K562 (cell line): Measurements from ENCODE around the gene SLC35E1. TPM values are rescaled to one million over a fixed set of nuclear protein-coding genes. Genes with fewer than 3 reads are reported as not detected.
A peak's percentile ranks its signal among the peaks of the same experiment; 100 is the strongest.

ENCODE experiments used
- ATAC-seq: fragments of 200-7000 bp; cut with Tn5 transposase; 3 replicates; pipeline ENCODE4 v1.9.1; 2020; ENCODE audit warnings: moderate library complexity
- BruUV-seq: library from RNA; stranded (reverse); fragments of 400-500 nt; replicated peaks from 2 replicates; lab custom pipeline; 2021; lab: Mats Ljungman, UMichigan
- CTCF ChIA-PET: fragments of 300-600 bp; formaldehyde crosslinking; extraction: SDS; loops from one replicate; lab custom pipeline; 2021; ENCODE audit warnings: low intra/inter-chr PET ratio; lab: Yijun Ruan, JAX
- POLR2A ChIA-PET: fragments of 300-600, 350-650 bp; sonication (Branson Sonifier 250); formaldehyde crosslinking; extraction: SDS; loops from one replicate; lab custom pipeline; 2021; ENCODE audit warnings: antibody characterized with exemption, inconsistent platforms; lab: Yijun Ruan, JAX
- DNase-seq, 4 experiments: peaks; one replicate each; pipeline versions ENCODE4 v3.0.0 to v3.0.0-alpha.2; 2011 to 2018; ENCODE audit warnings: low spot score in 3 of 4, mixed read lengths in 3 of 4; ENCODE audit errors: extremely low read depth in 1 of 4
- FAIRE-seq: peaks from 2 replicates; lab custom pipeline; 2011; peaks lifted over from hg19 to GRCh38; lab: Jason Lieb, UNC
- H2AFZ ChIP-seq: 2 replicates; pipeline ENCODE4 v1.6.0; 2011; ENCODE audit warnings: low read depth, low read length, control low read depth, inconsistent platforms
- H3K27ac ChIP-seq: fragments of 200-600 bp; 3 replicates; pipeline ENCODE4 v1.8.0; 2011; ENCODE audit warnings: low read depth, mild to moderate bottlenecking, control low read depth, inconsistent platforms, low read length, moderate library complexity, mixed read lengths; ENCODE audit errors: extremely low read depth
- H3K27me3 ChIP-seq, 2 experiments: fragments of 300-600 bp in 1 of 2; 2 replicates in 1 of 2; 3 replicates in 1 of 2; pipeline versions ENCODE4 v1.6.0 to v1.8.0; 2011; ENCODE audit warnings: inconsistent platforms in 2 of 2, low read length in 2 of 2, mild to moderate bottlenecking in 1 of 2, mixed read lengths in 1 of 2, moderate library complexity in 1 of 2; ENCODE audit not compliant: control insufficient read depth in 2 of 2, insufficient read depth in 2 of 2
- H3K36me3 ChIP-seq: fragments of 300-600 bp; 3 replicates; pipeline ENCODE4 v1.8.0; 2011; ENCODE audit warnings: mild to moderate bottlenecking, low read length, inconsistent platforms; ENCODE audit not compliant: control insufficient read depth, insufficient read depth
- H3K4me1 ChIP-seq, 2 experiments: fragments of 200-600 bp in 1 of 2; replicated peaks in 1 of 2; 2 replicates in 1 of 2; 3 replicates in 1 of 2; pipeline versions ENCODE4 v1.5.1 to v1.8.0; 2011; ENCODE audit warnings: inconsistent platforms in 2 of 2, low read length in 2 of 2, mild to moderate bottlenecking in 1 of 2, mixed read lengths in 1 of 2, moderate library complexity in 1 of 2; ENCODE audit not compliant: control insufficient read depth in 2 of 2, insufficient read depth in 2 of 2
- H3K4me2 ChIP-seq: 2 replicates; pipeline ENCODE4 v1.6.1; 2011; ENCODE audit warnings: low read length, control low read depth, inconsistent platforms, mixed read lengths; ENCODE audit not compliant: insufficient read depth
- H3K4me3 ChIP-seq: fragments of 200-600 bp; sonication (generic), shearing (Covaris generic); 2 replicates; pipeline ENCODE4 v1.5.1; 2016; ENCODE audit warnings: control low read depth, inconsistent platforms
- H3K79me2 ChIP-seq: fragments of 200-600 bp; 3 replicates; pipeline ENCODE4 v1.8.0; 2011; ENCODE audit warnings: low read length, inconsistent platforms; ENCODE audit not compliant: control insufficient read depth, insufficient read depth
- H3K9ac ChIP-seq, 2 experiments: 2 replicates each; pipeline versions ENCODE4 v1.6.0 to v1.6.1; 2011; ENCODE audit warnings: low read depth in 2 of 2, low read length in 2 of 2, control low read depth in 1 of 2, inconsistent platforms in 1 of 2, mild to moderate bottlenecking in 1 of 2, mixed read lengths in 1 of 2; ENCODE audit not compliant: insufficient read depth in 1 of 2
- H3K9me1 ChIP-seq: one replicate; pipeline ENCODE4 v1.6.0; 2011; ENCODE audit warnings: inconsistent platforms, mild to moderate bottlenecking, low read length, moderate library complexity; ENCODE audit not compliant: control insufficient read depth, insufficient read depth
- H3K9me3 ChIP-seq: replicated peaks from 2 replicates; pipeline ENCODE4 v1.5.1; 2011; ENCODE audit warnings: low read depth, low read length, inconsistent platforms; ENCODE audit not compliant: control insufficient read depth, insufficient read depth
- H4K20me1 ChIP-seq: replicated peaks from 2 replicates; pipeline ENCODE4 v1.6.1; 2011; ENCODE audit warnings: low read length, inconsistent platforms, mixed read lengths; ENCODE audit not compliant: control insufficient read depth, insufficient read depth
- ELF4 ChIP-seq: fragments of 450-650 bp; formaldehyde crosslinking; IDR thresholded peaks from 2 replicates; pipeline ENCODE4 v1.4.0; 2022; ENCODE audit warnings: missing genetic modification characterization
- MAFK ChIP-seq: IDR thresholded peaks from 2 replicates; pipeline ENCODE4 v1.6.1; 2011; ENCODE audit warnings: low read length, improper control_type of control experiment
- NUFIP1 ChIP-seq: fragments of 450-650 bp; IDR thresholded peaks from 2 replicates; pipeline ENCODE4 v1.6.1; 2018; ENCODE audit not compliant: partially characterized antibody
- POLR2G ChIP-seq: fragments of 200-400 bp; formaldehyde crosslinking; IDR thresholded peaks from 2 replicates; pipeline ENCODE4 v1.6.1; 2017; ENCODE audit warnings: low read depth, mild to moderate bottlenecking, antibody characterized with exemption, low read length, moderate library complexity
- RAD21 ChIP-seq, 2 experiments: fragments of 250-450 bp in 1 of 2; fragments of 450-650 bp in 1 of 2; sonication (Bioruptor Pico) in 1 of 2; formaldehyde crosslinking in 1 of 2; IDR thresholded peaks in 1 of 2; conservative IDR thresholded peaks in 1 of 2; 2 replicates each; pipeline versions ENCODE4 v1.4.0 to v1.8.0; 2020 to 2022; ENCODE audit warnings: mild to moderate bottlenecking in 2 of 2, moderate library complexity in 1 of 2
- RBFOX2 ChIP-seq: fragments of 200-400 bp; formaldehyde crosslinking; IDR thresholded peaks from 2 replicates; pipeline ENCODE4 v1.6.1; 2017; ENCODE audit warnings: low read depth, mild to moderate bottlenecking, low read length, moderate library complexity
- SMAD3 ChIP-seq: fragments of 450-650 bp; formaldehyde crosslinking; conservative IDR thresholded peaks from 2 replicates; pipeline ENCODE4 v1.4.0; 2020; ENCODE audit warnings: mild to moderate bottlenecking
- YBX1 ChIP-seq: fragments of 450-650 bp; IDR thresholded peaks from 2 replicates; pipeline ENCODE4 v1.7.1; 2016; ENCODE audit warnings: mild to moderate bottlenecking
- WGBS: fragments of 100-300 bp; shearing (Covaris generic); methylation state at CpG from one replicate; pipeline ENCODE4 v1.1.6; 2016; ENCODE audit warnings: low coverage, mixed read lengths; ENCODE audit not compliant: insufficient coverage; ENCODE audit errors: missing lambda C conversion rate; 5-methylcytosine and 5-hydroxymethylcytosine counted together
- in situ Hi-C: fragments of 300-500 bp; cut with MboI; formaldehyde crosslinking; loops from 4 replicates; pipeline ENCODE4 v1.15.0; 2018; ENCODE audit warnings: inconsistent platforms, mixed read lengths
- intact Hi-C: fragments of 100-400 bp; cut with micrococcal nuclease; formaldehyde crosslinking; loops from 2 replicates; pipeline ENCODE4 v1.14.2; 2022
- polyA plus RNA-seq, 8 experiments: library from polyadenylated mRNA; depleted of rRNA in 4 of 8; stranded (reverse) in 5 of 8; unstranded in 3 of 8; fragments of >200 nt; fragmentation: Nextera tagmentation in 2 of 8; fragmentation: Illumina TruSeq in 1 of 8; extraction: Ambion mirVana in 2 of 8; extraction: Trizol in 1 of 8; gene quantifications; 2 replicates each; pipeline versions ENCODE4 v1.2.1 to v1.2.3, GENCODE V29; 2011 to 2014; ENCODE audit warnings: inconsistent platforms in 1 of 8, missing spikeins in 1 of 8
- total RNA-seq, 7 experiments: library from RNA; depleted of rRNA in 6 of 7; stranded (reverse); fragments of >200 nt in 6 of 7; fragmentation: Illumina TruSeq in 2 of 7; extraction: Trizol in 2 of 7; gene quantifications; 2 replicates each; pipeline versions ENCODE4 v1.2.1 to v1.2.3, GENCODE V29; 2011 to 2021; ENCODE audit warnings: low replicate concordance in 1 of 7
- TF ChIP-seq, protein P1 (sequence below): fragments of 450-650 bp; formaldehyde crosslinking; IDR thresholded peaks from 2 replicates; pipeline ENCODE4 v1.4.0; 2020; ENCODE audit warnings: mild to moderate bottlenecking, mixed read lengths
- TF ChIP-seq, protein P2 (sequence below): fragments of 250-450 bp; sonication (Bioruptor Pico); IDR thresholded peaks from 2 replicates; pipeline ENCODE4 v1.5.0; 2021

SLC35E1 gene
- total and polyA plus RNA-seq, 9 of the 15 experiments (the other 6 are each of a cell fraction or from before 2014, with no cell fraction given), result 15.0 to 40.1 (median 25.7) TPM

- H3K79me2 ChIP-seq, result no peaks in the 10 kb centered on the region
- H3K27me3 ChIP-seq, result no peaks in the 10 kb centered on the region
- no peaks in the 10 kb centered on the region for H3K9me3 ChIP-seq
- H3K4me1 ChIP-seq, result peaks cover 0 to 14% of the 10 kb centered on the region in 2 experiments; a peak in 1 of 5 replicates
- peak in 1 of 4 experiments; percentile 3 for DNase-seq
- POLR2A ChIA-PET, result interaction anchor here (0.5 to 1.7 kb wide), 5 partner anchors 9 to 1047 kb away, joined by 3 to 4 read pairs (median 4); no protein-coding TSS in a partner anchor
- H3K36me3 ChIP-seq, result peaks cover 62% of the 10 kb centered on the region
- no peaks in the 10 kb centered on the region for H3K9me1 ChIP-seq
- CTCF ChIA-PET, result no interaction called here
- H3K9ac ChIP-seq, result no peak overlapping the region
- 90% methylated on average over 16 of the region's 24 CpGs for WGBS
- no peak overlapping the region for H3K4me3 ChIP-seq
- FAIRE-seq, result no peak
- in situ Hi-C loops (no loop called here), intact Hi-C loops (no loop called here)
- no peak overlapping the region for H3K27ac ChIP-seq
- no peak overlapping the region for H2AFZ ChIP-seq
- no peak overlapping the region for H3K4me2 ChIP-seq
- no TSS peak for BruUV-seq
- ATAC-seq, result no peak
- no peak for TF ChIP-seq YBX1
- TF ChIP-seq ELF4 (CRISPR knock-in tag), result no peak
- TF ChIP-seq NUFIP1, result no peak
- TF ChIP-seq RAD21 (CRISPR knock-in tag; conservative IDR thresholded peaks at IDR 0.05 in 1 of 2, IDR thresholded peaks at IDR 0.05 in 1 of 2), result no peak
- TF ChIP-seq MAFK, result no peak
- TF ChIP-seq POLR2G, result peak; percentile 36; the same call in 1 of the 2 replicates
- 0 out of 2 replicates have a peak, but pooled peaks have one; percentile 13 for TF ChIP-seq RBFOX2
- TF ChIP-seq, protein P1, sequence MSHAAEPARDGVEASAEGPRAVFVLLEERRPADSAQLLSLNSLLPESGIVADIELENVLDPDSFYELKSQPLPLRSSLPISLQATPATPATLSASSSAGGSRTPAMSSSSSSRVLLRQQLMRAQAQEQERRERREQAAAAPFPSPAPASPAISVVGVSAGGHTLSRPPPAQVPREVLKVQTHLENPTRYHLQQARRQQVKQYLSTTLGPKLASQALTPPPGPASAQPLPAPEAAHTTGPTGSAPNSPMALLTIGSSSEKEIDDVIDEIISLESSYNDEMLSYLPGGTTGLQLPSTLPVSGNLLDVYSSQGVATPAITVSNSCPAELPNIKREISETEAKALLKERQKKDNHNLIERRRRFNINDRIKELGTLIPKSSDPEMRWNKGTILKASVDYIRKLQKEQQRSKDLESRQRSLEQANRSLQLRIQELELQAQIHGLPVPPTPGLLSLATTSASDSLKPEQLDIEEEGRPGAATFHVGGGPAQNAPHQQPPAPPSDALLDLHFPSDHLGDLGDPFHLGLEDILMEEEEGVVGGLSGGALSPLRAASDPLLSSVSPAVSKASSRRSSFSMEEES (CRISPR knock-in tag), result no peak
- TF ChIP-seq, protein P2, sequence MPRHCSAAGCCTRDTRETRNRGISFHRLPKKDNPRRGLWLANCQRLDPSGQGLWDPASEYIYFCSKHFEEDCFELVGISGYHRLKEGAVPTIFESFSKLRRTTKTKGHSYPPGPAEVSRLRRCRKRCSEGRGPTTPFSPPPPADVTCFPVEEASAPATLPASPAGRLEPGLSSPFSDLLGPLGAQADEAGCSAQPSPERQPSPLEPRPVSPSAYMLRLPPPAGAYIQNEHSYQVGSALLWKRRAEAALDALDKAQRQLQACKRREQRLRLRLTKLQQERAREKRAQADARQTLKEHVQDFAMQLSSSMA (CRISPR knock-in tag), result no peak
- no peak for TF ChIP-seq SMAD3 (CRISPR knock-in tag)
- H4K20me1 ChIP-seq, result peaks cover 9% of the 10 kb centered on the region; the same call in 1 of the 2 replicates
Measured at GRCh38 chr19:16514383-16515019, 57.7 kb downstream of the SLC35E1 start.
